K562 (cell line): Measurements from ENCODE around the gene ZNF646. TPM values are rescaled to one million over a fixed set of nuclear protein-coding genes. Genes with fewer than 3 reads are reported as not detected.
A peak's percentile ranks its signal among the peaks of the same experiment; 100 is the strongest.

Experiments used
- ESRRB ChIP-seq: fragments of 250-450 bp; sonication (Bioruptor Pico); IDR thresholded peaks from 2 replicates; pipeline ENCODE4 v1.5.0; 2020; ENCODE audit warnings: mild to moderate bottlenecking, moderate library complexity, borderline replicate concordance
- KAT2B ChIP-seq: IDR thresholded peaks from one replicate; pipeline ENCODE4 v1.6.1; 2012; ENCODE audit warnings: low read depth, mild to moderate bottlenecking, control low read depth, inconsistent platforms, low read length, moderate library complexity
- KLF16 ChIP-seq: IDR thresholded peaks from 2 replicates; pipeline ENCODE4 v1.6.1; 2016; ENCODE audit warnings: antibody characterized with exemption
- MIER1 ChIP-seq: fragments of 450-650 bp; IDR thresholded peaks from 2 replicates; pipeline ENCODE4 v1.6.1; 2016; ENCODE audit warnings: antibody characterized with exemption, mild to moderate bottlenecking, low read depth
- NFYB ChIP-seq: IDR thresholded peaks from 2 replicates; pipeline ENCODE4 v1.6.1; 2011; ENCODE audit warnings: mild to moderate bottlenecking, moderate library complexity; ENCODE audit not compliant: insufficient read length; ENCODE audit errors: extremely low read depth
- PRMT5 ChIP-seq: sonication (generic); formaldehyde crosslinking; IDR thresholded peaks from 2 replicates; pipeline ENCODE4 v1.5.0; 2020; ENCODE audit warnings: missing genetic modification reagents
- SNRNP70 ChIP-seq: fragments of 200-400 bp; formaldehyde crosslinking; optimal IDR thresholded peaks from 2 replicates; pipeline ENCODE3; 2017; ENCODE audit warnings: low read depth, low read length
- TFAM ChIP-seq: fragments of 250-450 bp; sonication (Bioruptor Pico); conservative IDR thresholded peaks from 2 replicates; pipeline ENCODE4 v1.5.0; 2021; ENCODE audit warnings: mild to moderate bottlenecking, moderate library complexity
- U2AF2 ChIP-seq: fragments of 200-400 bp; formaldehyde crosslinking; optimal IDR thresholded peaks from 2 replicates; pipeline ENCODE3; 2017; ENCODE audit warnings: low read depth, mild to moderate bottlenecking, low read length
- XRCC3 ChIP-seq: fragments of 450-650 bp; IDR thresholded peaks from 2 replicates; pipeline ENCODE4 v1.6.1; 2017; ENCODE audit warnings: mild to moderate bottlenecking, moderate library complexity
- ZNF134 ChIP-seq: fragments of 250-450 bp; sonication (Bioruptor Pico); conservative IDR thresholded peaks from 2 replicates; pipeline ENCODE4 v1.4.0; 2020
- ZNF77 ChIP-seq: fragments of 250-450 bp; sonication (Bioruptor Pico); IDR thresholded peaks from 2 replicates; pipeline ENCODE4 v1.5.0; 2020
- polyA plus RNA-seq, 8 experiments: library from polyadenylated mRNA; depleted of rRNA in 4 of 8; stranded (reverse) in 5 of 8; unstranded in 3 of 8; fragments of >200 nt; fragmentation: Nextera tagmentation in 2 of 8; fragmentation: Illumina TruSeq in 1 of 8; extraction: Ambion mirVana in 2 of 8; extraction: Trizol in 1 of 8; gene quantifications; 2 replicates each; pipeline versions ENCODE4 v1.2.1 to v1.2.3, GENCODE V29; 2011 to 2014; ENCODE audit warnings: inconsistent platforms in 1 of 8, missing spikeins in 1 of 8
- total RNA-seq, 7 experiments: library from RNA; depleted of rRNA in 6 of 7; stranded (reverse); fragments of >200 nt in 6 of 7; fragmentation: Illumina TruSeq in 2 of 7; extraction: Trizol in 2 of 7; gene quantifications; 2 replicates each; pipeline versions ENCODE4 v1.2.1 to v1.2.3, GENCODE V29; 2011 to 2021; ENCODE audit warnings: low replicate concordance in 1 of 7
- TF ChIP-seq, protein P1 (sequence below): fragments of 250-450 bp; sonication (Bioruptor Pico); IDR thresholded peaks from 2 replicates; pipeline ENCODE4 v1.8.0; 2021; ENCODE audit warnings: moderate library complexity, mild to moderate bottlenecking, inconsistent platforms
- TF ChIP-seq, protein P2 (sequence below): sonication (generic); formaldehyde crosslinking; IDR thresholded peaks from 2 replicates; pipeline ENCODE4 v1.8.0; 2022; ENCODE audit warnings: mild to moderate bottlenecking, missing genetic modification reagents
- TF ChIP-seq, protein P3 (sequence below): fragments of 250-450 bp; sonication (Bioruptor Pico); IDR thresholded peaks from 2 replicates; pipeline ENCODE4 v1.4.0; 2020; ENCODE audit warnings: mild to moderate bottlenecking, moderate library complexity
- TF ChIP-seq, protein P4 (sequence below): fragments of 250-450 bp; sonication (Bioruptor Pico); IDR thresholded peaks from 2 replicates; pipeline ENCODE4 v1.4.0; 2020; ENCODE audit warnings: mild to moderate bottlenecking
- TF ChIP-seq, protein P5 (sequence below): conservative IDR thresholded peaks from 2 replicates; pipeline ENCODE4 v1.6.1; 2011; ENCODE audit warnings: low read depth, mild to moderate bottlenecking, low read length; ENCODE audit not compliant: control insufficient read depth

ZNF646 gene
- total and polyA plus RNA-seq, 9 of the 15 experiments (the other 6 are each of a cell fraction or from before 2014, with no cell fraction given): 0.08 to 20.6 (median 8.0) TPM

DNA sequence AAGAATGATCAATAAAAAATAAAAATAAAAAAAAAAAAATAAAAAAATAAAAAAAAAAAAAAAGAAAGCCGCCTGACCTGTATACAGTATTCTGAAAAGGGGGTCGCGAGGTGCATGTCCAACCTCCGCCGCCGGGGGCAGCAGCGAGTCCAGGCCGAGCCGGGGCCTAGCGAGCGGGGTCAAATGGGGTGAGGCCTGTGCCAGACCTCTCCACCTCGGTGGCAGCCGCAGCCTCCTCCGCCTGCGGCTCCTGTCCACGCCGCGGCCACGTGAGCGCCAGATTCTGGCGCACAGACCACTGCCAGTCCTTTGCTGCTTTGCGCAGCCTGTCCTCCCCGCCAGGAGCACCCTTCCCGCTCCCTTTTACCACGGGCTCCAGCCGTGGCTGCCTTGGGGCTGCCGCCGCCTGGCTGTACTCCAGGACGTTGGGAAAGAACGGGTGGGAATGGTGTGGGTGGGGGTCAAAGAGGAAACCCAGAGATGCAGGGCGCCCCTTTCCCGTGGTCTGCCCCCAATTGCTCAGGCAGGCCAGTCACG, 31.5 kb downstream of the ZNF646 start (continued):
- TF ChIP-seq, protein P1, sequence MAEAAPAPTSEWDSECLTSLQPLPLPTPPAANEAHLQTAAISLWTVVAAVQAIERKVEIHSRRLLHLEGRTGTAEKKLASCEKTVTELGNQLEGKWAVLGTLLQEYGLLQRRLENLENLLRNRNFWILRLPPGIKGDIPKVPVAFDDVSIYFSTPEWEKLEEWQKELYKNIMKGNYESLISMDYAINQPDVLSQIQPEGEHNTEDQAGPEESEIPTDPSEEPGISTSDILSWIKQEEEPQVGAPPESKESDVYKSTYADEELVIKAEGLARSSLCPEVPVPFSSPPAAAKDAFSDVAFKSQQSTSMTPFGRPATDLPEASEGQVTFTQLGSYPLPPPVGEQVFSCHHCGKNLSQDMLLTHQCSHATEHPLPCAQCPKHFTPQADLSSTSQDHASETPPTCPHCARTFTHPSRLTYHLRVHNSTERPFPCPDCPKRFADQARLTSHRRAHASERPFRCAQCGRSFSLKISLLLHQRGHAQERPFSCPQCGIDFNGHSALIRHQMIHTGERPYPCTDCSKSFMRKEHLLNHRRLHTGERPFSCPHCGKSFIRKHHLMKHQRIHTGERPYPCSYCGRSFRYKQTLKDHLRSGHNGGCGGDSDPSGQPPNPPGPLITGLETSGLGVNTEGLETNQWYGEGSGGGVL (CRISPR knock-in tag): no peak
- TF ChIP-seq NFYB (no peak), ZNF134 (CRISPR knock-in tag) (no peak), XRCC3 (no peak), KAT2B (no peak), ZNF77 (CRISPR knock-in tag) (no peak), ESRRB (CRISPR knock-in tag) (no peak), KLF16 (peak; percentile 29; the same call in 1 of the 2 replicates), U2AF2 (no peak), SNRNP70 (no peak), MIER1 (0 out of 2 replicates have a peak, but pooled peaks have one; percentile 11), PRMT5 (CRISPR knock-in tag) (no peak; the same call in 1 of the 2 replicates), TFAM (CRISPR knock-in tag) (no peak)
- TF ChIP-seq, protein P2, sequence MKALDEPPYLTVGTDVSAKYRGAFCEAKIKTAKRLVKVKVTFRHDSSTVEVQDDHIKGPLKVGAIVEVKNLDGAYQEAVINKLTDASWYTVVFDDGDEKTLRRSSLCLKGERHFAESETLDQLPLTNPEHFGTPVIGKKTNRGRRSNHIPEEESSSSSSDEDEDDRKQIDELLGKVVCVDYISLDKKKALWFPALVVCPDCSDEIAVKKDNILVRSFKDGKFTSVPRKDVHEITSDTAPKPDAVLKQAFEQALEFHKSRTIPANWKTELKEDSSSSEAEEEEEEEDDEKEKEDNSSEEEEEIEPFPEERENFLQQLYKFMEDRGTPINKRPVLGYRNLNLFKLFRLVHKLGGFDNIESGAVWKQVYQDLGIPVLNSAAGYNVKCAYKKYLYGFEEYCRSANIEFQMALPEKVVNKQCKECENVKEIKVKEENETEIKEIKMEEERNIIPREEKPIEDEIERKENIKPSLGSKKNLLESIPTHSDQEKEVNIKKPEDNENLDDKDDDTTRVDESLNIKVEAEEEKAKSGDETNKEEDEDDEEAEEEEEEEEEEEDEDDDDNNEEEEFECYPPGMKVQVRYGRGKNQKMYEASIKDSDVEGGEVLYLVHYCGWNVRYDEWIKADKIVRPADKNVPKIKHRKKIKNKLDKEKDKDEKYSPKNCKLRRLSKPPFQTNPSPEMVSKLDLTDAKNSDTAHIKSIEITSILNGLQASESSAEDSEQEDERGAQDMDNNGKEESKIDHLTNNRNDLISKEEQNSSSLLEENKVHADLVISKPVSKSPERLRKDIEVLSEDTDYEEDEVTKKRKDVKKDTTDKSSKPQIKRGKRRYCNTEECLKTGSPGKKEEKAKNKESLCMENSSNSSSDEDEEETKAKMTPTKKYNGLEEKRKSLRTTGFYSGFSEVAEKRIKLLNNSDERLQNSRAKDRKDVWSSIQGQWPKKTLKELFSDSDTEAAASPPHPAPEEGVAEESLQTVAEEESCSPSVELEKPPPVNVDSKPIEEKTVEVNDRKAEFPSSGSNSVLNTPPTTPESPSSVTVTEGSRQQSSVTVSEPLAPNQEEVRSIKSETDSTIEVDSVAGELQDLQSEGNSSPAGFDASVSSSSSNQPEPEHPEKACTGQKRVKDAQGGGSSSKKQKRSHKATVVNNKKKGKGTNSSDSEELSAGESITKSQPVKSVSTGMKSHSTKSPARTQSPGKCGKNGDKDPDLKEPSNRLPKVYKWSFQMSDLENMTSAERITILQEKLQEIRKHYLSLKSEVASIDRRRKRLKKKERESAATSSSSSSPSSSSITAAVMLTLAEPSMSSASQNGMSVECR: no peak
- TF ChIP-seq, protein P3, sequence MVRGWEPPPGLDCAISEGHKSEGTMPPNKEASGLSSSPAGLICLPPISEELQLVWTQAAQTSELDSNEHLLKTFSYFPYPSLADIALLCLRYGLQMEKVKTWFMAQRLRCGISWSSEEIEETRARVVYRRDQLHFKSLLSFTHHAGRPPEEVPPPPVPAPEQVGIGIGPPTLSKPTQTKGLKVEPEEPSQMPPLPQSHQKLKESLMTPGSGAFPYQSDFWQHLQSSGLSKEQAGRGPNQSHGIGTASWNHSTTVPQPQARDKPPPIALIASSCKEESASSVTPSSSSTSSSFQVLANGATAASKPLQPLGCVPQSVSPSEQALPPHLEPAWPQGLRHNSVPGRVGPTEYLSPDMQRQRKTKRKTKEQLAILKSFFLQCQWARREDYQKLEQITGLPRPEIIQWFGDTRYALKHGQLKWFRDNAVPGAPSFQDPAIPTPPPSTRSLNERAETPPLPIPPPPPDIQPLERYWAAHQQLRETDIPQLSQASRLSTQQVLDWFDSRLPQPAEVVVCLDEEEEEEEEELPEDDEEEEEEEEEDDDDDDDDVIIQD (CRISPR knock-in tag): no peak
- TF ChIP-seq, protein P4, sequence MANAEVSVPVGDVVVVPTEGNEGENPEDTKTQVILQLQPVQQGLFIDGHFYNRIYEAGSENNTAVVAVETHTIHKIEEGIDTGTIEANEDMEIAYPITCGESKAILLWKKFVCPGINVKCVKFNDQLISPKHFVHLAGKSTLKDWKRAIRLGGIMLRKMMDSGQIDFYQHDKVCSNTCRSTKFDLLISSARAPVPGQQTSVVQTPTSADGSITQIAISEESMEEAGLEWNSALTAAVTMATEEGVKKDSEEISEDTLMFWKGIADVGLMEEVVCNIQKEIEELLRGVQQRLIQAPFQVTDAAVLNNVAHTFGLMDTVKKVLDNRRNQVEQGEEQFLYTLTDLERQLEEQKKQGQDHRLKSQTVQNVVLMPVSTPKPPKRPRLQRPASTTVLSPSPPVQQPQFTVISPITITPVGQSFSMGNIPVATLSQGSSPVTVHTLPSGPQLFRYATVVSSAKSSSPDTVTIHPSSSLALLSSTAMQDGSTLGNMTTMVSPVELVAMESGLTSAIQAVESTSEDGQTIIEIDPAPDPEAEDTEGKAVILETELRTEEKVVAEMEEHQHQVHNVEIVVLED (CRISPR knock-in tag): peak; percentile 36
- TF ChIP-seq, protein P5, sequence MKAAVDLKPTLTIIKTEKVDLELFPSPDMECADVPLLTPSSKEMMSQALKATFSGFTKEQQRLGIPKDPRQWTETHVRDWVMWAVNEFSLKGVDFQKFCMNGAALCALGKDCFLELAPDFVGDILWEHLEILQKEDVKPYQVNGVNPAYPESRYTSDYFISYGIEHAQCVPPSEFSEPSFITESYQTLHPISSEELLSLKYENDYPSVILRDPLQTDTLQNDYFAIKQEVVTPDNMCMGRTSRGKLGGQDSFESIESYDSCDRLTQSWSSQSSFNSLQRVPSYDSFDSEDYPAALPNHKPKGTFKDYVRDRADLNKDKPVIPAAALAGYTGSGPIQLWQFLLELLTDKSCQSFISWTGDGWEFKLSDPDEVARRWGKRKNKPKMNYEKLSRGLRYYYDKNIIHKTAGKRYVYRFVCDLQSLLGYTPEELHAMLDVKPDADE: no peak; the same call in 1 of the 2 replicates
